GM19351 (cell line): Measurements from ENCODE around the gene LAMC3.
"Not testable (repeated sequence)": the region's sequence is repeated elsewhere in the genome, so short reads cannot be mapped to it uniquely, and the experiment has no call there.

ENCODE experiments used
- ATAC-seq: cut with Tn5 transposase; IDR thresholded peaks from one replicate; pipeline ENCODE4 v1.9.1; 2021; ENCODE audit warnings: mild to moderate bottlenecking, moderate library complexity; ENCODE audit not compliant: unreplicated experiment

LAMC3 gene

GRCh38 chr9:131028221-131028884, 19.4 kb downstream of the LAMC3 start:
- no peak for ATAC-seq

- no peak for ATAC-seq
Measured at GRCh38 chr9:131028931-131029573, 20.1 kb downstream of the LAMC3 start.

GRCh38 chr9:131029574-131029952, 20.6 kb downstream of the LAMC3 start:
- ATAC-seq, result no peak

- ATAC-seq, result no peak
Measured at GRCh38 chr9:131030239-131031004, 21.4 kb downstream of the LAMC3 start.

- no peak for ATAC-seq
Measured at GRCh38 chr9:131031005-131031641, 22.1 kb downstream of the LAMC3 start.

GRCh38 chr9:131031642-131032005, 22.6 kb downstream of the LAMC3 start:
- ATAC-seq, result no peak

- ATAC-seq, result no peak
Measured at GRCh38 chr9:131032384-131032783, 23.4 kb downstream of the LAMC3 start.

GRCh38 chr9:131033269-131034224, 24.6 kb downstream of the LAMC3 start:
- no peak for ATAC-seq

GRCh38 chr9:131034268-131034667, 25.3 kb downstream of the LAMC3 start:
- ATAC-seq, result no peak

GRCh38 chr9:131034749-131035148, 25.8 kb downstream of the LAMC3 start:
- ATAC-seq, result not testable (repeated sequence)

GRCh38 chr9:131035548-131035947, 26.6 kb downstream of the LAMC3 start:
- ATAC-seq, result no peak

GRCh38 chr9:131036071-131036470, 27.1 kb downstream of the LAMC3 start:
- ATAC-seq, result no peak

- ATAC-seq, result no peak
Measured at GRCh38 chr9:131036529-131037334, 27.8 kb downstream of the LAMC3 start.

GRCh38 chr9:131037335-131038255, 28.6 kb downstream of the LAMC3 start:
- ATAC-seq, result no peak

- ATAC-seq, result no peak
Measured at GRCh38 chr9:131038256-131039128, 29.5 kb downstream of the LAMC3 start.

GRCh38 chr9:131039129-131039954, 30.4 kb downstream of the LAMC3 start:
- ATAC-seq, result no peak

- ATAC-seq, result no peak
Measured at GRCh38 chr9:131042666-131043065, 33.7 kb downstream of the LAMC3 start.
